ENCODE measurements around the gene TNF. TPM values are rescaled to one million over a fixed set of nuclear protein-coding genes. Genes with fewer than 3 reads are reported as not detected.
"Not testable (repeated sequence)": the region's sequence is repeated elsewhere in the genome, so short reads cannot be mapped to it uniquely, and the experiment has no call there.

TNF gene
- total RNA-seq, 1 experiment from 2014 or later: not detected

DNA sequence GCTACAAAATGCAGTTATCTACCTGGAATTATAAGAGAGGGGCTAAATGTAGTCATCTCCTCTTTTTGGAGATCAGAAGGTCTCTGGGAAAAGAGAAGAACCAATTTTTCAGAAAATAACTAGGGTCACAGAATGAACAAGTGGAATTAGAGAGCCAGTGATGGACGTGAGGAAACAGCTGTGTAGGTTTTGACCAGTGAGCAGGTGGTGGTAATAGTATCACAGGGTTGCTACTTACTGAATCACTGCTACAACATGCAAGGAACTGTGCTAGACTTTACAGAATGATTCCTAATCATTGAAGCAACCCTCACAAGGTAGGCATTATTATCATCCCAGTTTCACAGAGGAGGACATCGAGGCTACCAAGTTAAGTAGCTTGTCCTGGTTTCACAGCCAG is 30.7 kb upstream of the TNF start:
- DNase-seq (ENCODE audit: low spot score): no peak

DNA sequence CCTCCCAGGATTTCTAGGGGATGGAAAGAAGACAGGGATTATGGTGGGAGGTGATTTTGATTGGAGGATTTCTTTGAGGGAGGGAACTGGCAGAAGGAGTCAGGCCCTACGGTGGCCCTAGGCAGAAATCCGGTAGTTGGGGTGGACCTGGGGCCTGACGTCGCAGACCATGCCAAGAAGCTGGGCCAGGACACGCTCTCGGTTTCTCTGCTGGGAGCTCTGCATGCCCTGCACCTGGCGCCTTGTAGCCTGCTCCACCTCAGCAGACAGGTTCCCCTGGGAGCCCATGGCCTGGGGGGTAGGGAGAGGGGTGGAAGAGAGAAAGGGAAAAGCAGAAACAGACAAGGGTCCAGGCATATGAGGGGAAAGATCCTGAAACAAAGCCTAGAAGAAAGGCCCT is 30.1 kb upstream of the TNF start:
- no peak for DNase-seq (ENCODE audit: low spot score)

DNA sequence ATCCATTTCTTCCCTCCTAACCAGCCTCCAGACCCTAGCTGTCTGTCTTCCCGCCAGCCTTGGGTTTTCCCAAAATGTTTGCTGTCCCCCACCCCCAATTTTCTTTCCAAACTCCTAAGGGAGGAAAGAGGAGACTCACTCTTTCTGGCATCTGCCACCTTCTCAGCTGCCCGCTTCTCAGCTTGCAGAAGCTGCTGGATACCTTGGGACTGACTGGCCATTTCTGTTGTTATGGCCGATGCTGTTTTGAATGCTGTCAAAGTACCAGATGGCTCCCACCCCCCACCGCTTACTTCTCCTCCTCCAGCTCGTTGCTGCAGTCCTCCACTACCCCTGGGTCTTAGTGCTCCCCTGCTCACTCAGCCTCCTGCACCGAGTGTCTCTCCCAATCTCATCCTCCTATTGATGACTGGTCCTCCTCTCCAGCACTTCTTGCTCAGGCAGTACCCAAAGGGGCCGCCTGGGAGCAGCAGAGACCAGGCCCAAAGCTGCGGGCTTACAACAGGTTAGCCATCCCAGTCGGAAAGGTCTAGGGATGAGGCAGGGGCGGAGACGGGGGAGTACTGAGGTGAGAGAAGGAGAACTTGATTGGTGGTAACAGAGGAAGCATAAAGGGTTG is 28.9 kb upstream of the TNF start, which contains the start of gene ATP6V1G2:
Gene ATP6V1G2 (minus strand): TSS at position 270 of the 619 bp plus-strand sequence. CDS start 49 bp downstream, at position 221.
- peak; percentile 85 for DNase-seq (ENCODE audit: low spot score)

- peak; percentile 96 for DNase-seq (ENCODE audit: low spot score)
Measured at GRCh38 chr6:31546958-31547726, 28.2 kb upstream of the TNF start, which contains the start of gene NFKBIL1. Gene NFKBIL1 (plus strand): TSS chr6:31547608. CDS start chr6:31547695, 87 bp downstream.

DNA sequence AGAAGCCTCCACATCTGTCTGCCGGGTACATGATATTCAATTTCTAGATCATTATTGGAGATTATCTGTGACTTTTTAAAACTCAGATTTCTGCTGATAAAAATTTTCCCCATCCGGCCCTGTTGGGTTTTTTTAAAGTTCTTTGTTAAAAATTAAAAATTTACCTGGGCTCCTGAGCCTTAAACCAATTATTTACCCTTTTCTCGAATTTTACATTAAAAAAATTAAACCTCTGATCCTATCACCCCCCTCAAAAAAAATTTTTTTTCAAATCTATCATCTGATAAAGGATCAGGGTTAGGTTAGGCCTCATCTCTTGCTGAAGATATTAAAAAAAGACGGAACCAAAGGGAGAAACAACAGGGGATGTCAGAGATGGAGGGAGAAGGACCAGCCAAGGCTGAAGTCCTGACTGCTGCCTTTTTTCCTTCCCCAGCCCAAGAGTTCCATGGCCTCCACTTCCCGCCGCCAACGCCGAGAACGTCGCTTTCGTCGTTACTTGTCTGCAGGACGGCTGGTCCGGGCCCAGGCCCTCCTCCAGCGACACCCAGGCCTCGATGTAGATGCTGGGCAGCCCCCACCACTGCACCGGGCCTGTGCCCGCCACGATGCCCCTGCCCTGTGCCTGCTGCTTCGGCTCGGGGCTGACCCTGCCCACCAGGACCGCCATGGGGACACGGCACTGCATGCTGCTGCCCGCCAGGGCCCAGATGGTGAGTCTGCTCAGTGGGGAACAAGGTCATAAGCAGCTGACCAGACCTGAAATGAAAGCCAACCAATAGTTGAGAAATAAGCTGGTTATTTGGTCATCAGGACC is 27.4 kb upstream of the TNF start:
- no peak for DNase-seq (ENCODE audit: low spot score)

GRCh38 chr6:31548544-31548873 is 26.9 kb upstream of the TNF start:
- DNase-seq (ENCODE audit: low spot score): no peak

DNA sequence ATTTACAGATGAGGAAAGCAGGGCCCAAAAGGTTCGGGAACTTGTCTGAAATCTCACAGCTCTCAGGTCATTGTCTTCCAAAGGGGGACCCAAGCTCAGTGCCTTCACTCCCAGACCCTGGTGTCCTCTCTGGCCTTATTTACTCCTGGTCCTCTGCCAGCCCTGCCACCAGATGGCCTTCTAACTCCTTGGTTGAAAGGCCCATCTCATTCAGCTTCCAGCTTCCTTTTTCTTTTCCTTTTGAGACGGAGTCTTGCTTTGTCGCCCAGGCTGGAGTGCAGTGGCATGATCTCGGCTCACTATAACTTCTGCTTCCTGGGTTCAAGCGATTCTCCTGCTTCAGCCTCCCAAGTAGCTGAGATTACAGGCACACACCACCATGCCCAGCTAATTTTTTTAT is 24.0 kb upstream of the TNF start:
- not testable (repeated sequence) for DNase-seq (ENCODE audit: low spot score)

GRCh38 chr6:31556307-31556706 is 19.1 kb upstream of the TNF start:
- DNase-seq (ENCODE audit: low spot score): no peak

- DNase-seq (ENCODE audit: low spot score): no peak
Measured at GRCh38 chr6:31557443-31558317, 17.7 kb upstream of the TNF start.

GRCh38 chr6:31558318-31558625 is 17.1 kb upstream of the TNF start:
- no peak for DNase-seq (ENCODE audit: low spot score)

DNA sequence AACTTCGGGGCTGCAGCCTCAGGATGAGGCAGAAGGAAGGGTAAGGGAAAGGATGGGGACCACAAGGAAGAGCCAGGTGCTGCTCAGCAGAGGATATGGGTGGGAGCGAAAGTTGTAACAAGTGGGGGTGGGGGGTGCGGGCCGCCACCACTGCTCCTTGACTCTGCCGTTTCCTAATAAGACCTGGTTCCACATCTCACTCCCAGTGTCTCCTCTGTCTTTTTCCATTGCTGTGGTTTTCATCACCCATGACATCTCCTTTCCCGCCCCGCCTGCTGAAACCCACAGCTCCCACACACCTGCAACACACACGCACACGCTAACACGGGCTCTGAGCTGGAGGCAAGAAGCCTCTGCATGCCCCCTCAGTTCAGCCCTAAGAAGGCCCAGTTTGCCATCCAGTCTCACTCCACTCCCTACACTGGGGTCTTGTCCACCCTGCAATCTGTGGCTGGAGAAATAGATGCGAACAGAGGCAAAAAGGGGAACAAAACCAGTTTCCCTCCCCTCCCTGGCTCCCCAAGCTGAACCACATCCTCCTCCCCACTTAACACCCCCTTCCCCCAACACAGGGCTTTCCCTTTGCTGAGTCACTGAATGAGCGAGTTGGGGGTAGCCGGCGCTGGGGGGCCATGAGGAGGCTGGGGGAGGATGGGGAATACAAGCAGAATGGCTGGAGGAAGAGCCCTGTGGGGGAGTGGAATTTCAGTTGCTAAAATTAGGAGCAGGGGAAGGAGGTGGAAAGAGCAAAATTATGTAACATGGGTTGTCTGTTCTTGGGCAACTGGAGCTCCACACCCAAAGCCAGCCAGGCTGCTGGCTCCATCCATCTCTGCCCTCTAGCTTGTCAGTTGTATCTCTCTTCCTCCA is 16.5 kb upstream of the TNF start:
- no peak for DNase-seq (ENCODE audit: low spot score)

- DNase-seq (ENCODE audit: low spot score): no peak
Measured at GRCh38 chr6:31559606-31559957, 15.8 kb upstream of the TNF start.

GRCh38 chr6:31559958-31560696 is 15.2 kb upstream of the TNF start:
- no peak for DNase-seq (ENCODE audit: low spot score)

DNA sequence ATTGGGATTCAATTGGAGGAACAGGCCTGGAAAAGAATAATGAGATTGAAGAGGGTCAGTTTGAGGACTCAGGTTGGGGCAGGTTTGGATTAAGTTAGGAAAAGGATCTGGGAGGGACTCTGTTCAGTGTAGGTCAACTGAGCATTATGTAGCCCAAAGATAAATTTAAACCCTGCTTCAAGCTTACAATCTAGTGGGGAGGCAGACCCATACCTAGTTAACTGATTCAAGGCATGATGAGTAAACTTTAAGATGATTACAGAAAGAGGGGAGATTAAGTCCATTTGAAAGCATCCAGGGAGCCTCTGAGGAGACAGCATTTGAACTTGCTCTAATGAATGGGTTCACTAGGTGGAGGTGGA is 14.7 kb upstream of the TNF start:
- DNase-seq (ENCODE audit: low spot score): no peak

- DNase-seq (ENCODE audit: low spot score): no peak
Measured at GRCh38 chr6:31567531-31568370, 7.6 kb upstream of the TNF start.

GRCh38 chr6:31568537-31568961 is 6.8 kb upstream of the TNF start:
- no peak for DNase-seq (ENCODE audit: low spot score)

- DNase-seq (ENCODE audit: low spot score): no peak
Measured at GRCh38 chr6:31569861-31570536, 5.4 kb upstream of the TNF start.

- no peak for DNase-seq (ENCODE audit: low spot score)
Measured at GRCh38 chr6:31572041-31572911, 3.1 kb upstream of the TNF start, which contains the start of gene LTA. Gene LTA (plus strand): TSS chr6:31572289. CDS start chr6:31572743, 454 bp downstream.

Measured in H4 (cell line).